H1 (cell line): Measurements from ENCODE around the gene CCDC175.

ENCODE experiments used
- EGR1 ChIP-seq: IDR thresholded peaks from 2 replicates; pipeline ENCODE4 v1.6.1; 2011; ENCODE audit warnings: low read depth, low read length, borderline replicate concordance
- EZH2 ChIP-seq: fragments of 200-600 bp; sonication (generic); IDR thresholded peaks from 2 replicates; pipeline ENCODE4 v1.7.1; 2012; ENCODE audit warnings: low read depth, mild to moderate bottlenecking, moderate library complexity, low read length, inconsistent platforms; ENCODE audit not compliant: severe bottlenecking
- SUZ12 ChIP-seq: fragments of 200-600 bp; sonication (generic); IDR thresholded peaks from 2 replicates; pipeline ENCODE4 v1.6.1; 2012; ENCODE audit warnings: mild to moderate bottlenecking, inconsistent platforms, low read length, moderate library complexity, mixed read lengths
- ZNF274 ChIP-seq: IDR thresholded peaks from 2 replicates; pipeline ENCODE4 v1.7.0; 2012; ENCODE audit warnings: low read length, borderline replicate concordance; ENCODE audit errors: extremely low read depth
- TF ChIP-seq, protein P1 (sequence below): IDR thresholded peaks from 2 replicates; pipeline ENCODE4 v1.6.1; 2012; ENCODE audit warnings: inconsistent platforms
- TF ChIP-seq, protein P2 (sequence below), 3 experiments: IDR thresholded peaks; 1 replicate in 2 of 3; 2 replicates in 1 of 3; pipeline versions ENCODE4 v1.5.1 to v1.6.1; 2011; ENCODE audit warnings: low read length in 3 of 3, mild to moderate bottlenecking in 3 of 3, inconsistent platforms in 2 of 3, low read depth in 1 of 3, moderate library complexity in 1 of 3; ENCODE audit not compliant: insufficient read depth in 1 of 3; ENCODE audit errors: control extremely low read depth in 1 of 3
- TF ChIP-seq, protein P3 (sequence below): IDR thresholded peaks from 2 replicates; pipeline ENCODE4 v1.6.1; 2012; ENCODE audit warnings: inconsistent platforms

DNA sequence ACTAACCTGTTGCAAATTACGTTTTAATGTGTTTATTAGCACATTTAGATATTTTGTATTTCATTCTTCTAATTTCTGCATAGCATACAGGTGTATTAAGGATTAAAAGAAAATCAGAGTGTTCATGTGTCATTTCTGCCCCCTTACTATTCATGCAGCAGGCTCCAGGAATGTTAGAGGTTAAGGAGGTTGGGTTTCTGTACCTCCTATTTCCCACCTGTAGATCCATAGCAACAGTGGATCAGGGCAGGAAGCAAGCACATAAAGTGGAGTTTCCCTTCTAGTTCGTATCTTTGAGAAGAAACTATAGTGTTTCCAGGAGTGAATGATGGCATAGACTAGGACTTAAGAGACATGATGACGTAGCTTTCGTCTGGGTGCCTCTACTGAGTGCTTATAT is 73.4 kb downstream of the CCDC175 start:
- TF ChIP-seq EZH2 (no peak), EGR1 (no peak), ZNF274 (no peak), SUZ12 (no peak)
- TF ChIP-seq, protein P1, sequence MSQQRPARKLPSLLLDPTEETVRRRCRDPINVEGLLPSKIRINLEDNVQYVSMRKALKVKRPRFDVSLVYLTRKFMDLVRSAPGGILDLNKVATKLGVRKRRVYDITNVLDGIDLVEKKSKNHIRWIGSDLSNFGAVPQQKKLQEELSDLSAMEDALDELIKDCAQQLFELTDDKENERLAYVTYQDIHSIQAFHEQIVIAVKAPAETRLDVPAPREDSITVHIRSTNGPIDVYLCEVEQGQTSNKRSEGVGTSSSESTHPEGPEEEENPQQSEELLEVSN: no peak
- TF ChIP-seq, protein P2, sequence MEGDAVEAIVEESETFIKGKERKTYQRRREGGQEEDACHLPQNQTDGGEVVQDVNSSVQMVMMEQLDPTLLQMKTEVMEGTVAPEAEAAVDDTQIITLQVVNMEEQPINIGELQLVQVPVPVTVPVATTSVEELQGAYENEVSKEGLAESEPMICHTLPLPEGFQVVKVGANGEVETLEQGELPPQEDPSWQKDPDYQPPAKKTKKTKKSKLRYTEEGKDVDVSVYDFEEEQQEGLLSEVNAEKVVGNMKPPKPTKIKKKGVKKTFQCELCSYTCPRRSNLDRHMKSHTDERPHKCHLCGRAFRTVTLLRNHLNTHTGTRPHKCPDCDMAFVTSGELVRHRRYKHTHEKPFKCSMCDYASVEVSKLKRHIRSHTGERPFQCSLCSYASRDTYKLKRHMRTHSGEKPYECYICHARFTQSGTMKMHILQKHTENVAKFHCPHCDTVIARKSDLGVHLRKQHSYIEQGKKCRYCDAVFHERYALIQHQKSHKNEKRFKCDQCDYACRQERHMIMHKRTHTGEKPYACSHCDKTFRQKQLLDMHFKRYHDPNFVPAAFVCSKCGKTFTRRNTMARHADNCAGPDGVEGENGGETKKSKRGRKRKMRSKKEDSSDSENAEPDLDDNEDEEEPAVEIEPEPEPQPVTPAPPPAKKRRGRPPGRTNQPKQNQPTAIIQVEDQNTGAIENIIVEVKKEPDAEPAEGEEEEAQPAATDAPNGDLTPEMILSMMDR (IDR thresholded peaks at IDR 0.05; ENCODE audit: control extremely low read depth in 1 of 3, insufficient read depth in 1 of 3, low read depth in 1 of 3, low read length in 3 of 3): no peak
- TF ChIP-seq, protein P3, sequence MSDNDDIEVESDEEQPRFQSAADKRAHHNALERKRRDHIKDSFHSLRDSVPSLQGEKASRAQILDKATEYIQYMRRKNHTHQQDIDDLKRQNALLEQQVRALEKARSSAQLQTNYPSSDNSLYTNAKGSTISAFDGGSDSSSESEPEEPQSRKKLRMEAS: no peak
